Activated CD8-positive, alpha-beta memory T cell treated with anti-CD3 and anti-CD28 coated beads for 36 hours (primary cell): ENCODE results near the gene EPB41L2. TPM values are rescaled to one million over a fixed set of nuclear protein-coding genes. Genes with fewer than 3 reads are reported as not detected.

Experiments
- CTCF ChIA-PET: fragments of 350-600 bp; sonication (Branson Sonifier 250); formaldehyde crosslinking; loops from one replicate; lab custom pipeline; 2021; ENCODE audit warnings: antibody characterized with exemption; lab: Charles Lee
- POLR2A ChIA-PET: fragments of 350-600 bp; sonication (Branson Sonifier 250); formaldehyde crosslinking; loops from one replicate; lab custom pipeline; 2021; ENCODE audit warnings: antibody characterized with exemption; lab: Charles Lee
- total RNA-seq, 2 experiments: library from RNA; stranded (reverse); gene quantifications; one replicate each; pipeline ENCODE4 v1.2.3, GENCODE V29; 2021

The EPB41L2 gene
- total RNA-seq, 2 experiments from 2014 or later: 34.3 to 40.4 TPM

DNA sequence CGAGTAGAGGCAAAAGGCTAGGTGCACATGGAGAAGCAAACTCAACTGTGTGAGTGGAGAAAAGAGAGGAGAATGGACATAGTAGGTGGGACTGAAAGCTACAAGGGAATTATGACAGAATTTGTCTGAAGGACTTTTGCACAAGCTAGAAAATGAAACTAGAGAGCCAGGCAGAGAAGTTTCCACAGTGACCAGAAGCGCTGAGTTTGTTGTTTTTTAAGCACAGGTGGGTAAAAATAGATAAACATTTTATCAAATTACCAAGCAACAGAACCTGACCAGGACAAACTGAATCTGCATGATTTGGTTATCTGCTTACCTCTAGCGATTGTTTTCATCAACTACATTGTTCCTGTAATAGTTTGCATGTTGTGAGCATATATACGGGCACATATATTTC is 197.3 kb downstream of the EPB41L2 start:
- CTCF ChIA-PET: no interaction called here
- POLR2A ChIA-PET: no interaction called here

DNA sequence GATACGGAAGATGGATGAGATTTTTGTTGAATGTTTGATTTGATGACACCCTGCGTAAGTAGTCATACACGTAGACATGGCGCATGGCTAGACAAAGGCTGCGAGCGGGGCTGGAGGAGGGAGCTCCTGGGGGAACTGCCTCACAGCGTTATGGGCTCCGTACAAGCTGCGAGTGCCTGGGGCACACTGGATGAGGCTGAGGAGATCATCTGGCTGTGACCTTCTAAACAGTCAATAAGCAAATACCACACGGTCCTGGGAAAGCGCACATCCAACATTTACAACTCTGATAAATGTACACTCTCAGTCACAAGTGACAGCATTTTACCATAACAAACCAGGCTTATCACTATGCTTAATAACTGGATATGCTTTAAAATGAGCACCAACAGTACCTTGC is 198.7 kb downstream of the EPB41L2 start:
- ChIA-PET POLR2A (no interaction called here), CTCF (no interaction called here)

DNA sequence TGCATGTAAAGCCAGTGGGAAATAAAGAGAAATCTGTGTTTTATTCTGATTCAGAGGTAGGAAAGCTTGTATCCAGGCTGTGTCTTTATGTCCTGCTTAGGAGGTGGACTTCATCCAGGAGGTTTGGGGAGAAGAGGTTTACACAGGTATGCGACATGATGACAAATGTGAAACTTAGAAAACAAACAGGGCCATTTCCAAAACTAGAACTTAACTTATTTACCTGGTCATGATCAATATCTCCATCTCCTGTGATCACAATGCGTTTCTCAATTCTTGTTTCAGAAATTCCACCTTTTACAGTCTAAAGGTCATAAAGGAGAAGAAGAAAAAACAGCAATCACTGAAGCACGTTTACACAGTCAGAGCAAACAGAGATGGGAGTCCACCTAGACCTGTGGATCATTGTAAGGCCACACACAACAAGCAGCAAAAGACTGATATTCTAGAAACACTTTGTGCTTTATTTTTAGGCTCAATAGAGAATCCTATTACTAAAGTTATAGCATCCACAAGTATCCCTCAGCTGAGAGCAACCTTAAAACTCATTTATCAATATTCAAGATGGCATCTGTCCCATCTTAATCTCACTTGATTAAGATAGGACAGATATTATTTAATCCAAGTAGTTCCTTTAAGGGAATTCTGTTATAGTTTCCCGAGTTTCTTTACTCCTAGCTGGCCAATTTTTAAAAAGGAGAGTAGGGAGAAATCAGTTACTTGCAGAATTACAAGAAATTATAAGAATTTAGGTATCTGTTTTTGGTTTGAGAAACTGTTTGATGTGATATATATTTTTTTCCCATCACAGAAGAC is 199.4 kb downstream of the EPB41L2 start:
- ChIA-PET POLR2A (no interaction called here), CTCF (no interaction called here)

DNA sequence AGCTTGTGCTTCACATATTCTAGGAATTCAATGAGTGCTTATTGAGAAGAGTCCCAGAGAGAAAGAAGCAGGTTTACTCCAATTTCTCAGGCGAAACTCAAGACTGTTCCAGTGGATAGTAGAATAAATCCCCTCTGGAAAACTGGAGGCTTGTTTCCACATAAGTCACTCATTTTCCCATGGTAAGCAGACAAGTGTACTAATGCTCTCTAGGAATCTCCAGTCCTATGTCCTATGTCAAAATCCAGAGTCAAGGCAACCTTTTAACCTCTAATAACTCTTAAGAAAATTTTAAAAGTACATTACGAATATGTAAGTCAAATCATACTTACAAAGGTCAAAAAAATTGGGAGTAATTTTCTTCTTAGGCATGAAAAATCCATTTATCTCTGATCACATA is 200.7 kb downstream of the EPB41L2 start:
- ChIA-PET POLR2A (no interaction called here), CTCF (no interaction called here)

GRCh38 chr6:130859161-130859867 is 203.7 kb downstream of the EPB41L2 start:
- ChIA-PET POLR2A (no interaction called here), CTCF (no interaction called here)

- ChIA-PET POLR2A (no interaction called here), CTCF (no interaction called here)
Measured at GRCh38 chr6:130858498-130859160, 204.4 kb downstream of the EPB41L2 start.

GRCh38 chr6:130858054-130858453 is 205.0 kb downstream of the EPB41L2 start:
- ChIA-PET POLR2A (no interaction called here), CTCF (no interaction called here)

GRCh38 chr6:130853555-130854183 is 209.4 kb downstream of the EPB41L2 start:
- CTCF ChIA-PET: no interaction called here
- POLR2A ChIA-PET: no interaction called here

DNA sequence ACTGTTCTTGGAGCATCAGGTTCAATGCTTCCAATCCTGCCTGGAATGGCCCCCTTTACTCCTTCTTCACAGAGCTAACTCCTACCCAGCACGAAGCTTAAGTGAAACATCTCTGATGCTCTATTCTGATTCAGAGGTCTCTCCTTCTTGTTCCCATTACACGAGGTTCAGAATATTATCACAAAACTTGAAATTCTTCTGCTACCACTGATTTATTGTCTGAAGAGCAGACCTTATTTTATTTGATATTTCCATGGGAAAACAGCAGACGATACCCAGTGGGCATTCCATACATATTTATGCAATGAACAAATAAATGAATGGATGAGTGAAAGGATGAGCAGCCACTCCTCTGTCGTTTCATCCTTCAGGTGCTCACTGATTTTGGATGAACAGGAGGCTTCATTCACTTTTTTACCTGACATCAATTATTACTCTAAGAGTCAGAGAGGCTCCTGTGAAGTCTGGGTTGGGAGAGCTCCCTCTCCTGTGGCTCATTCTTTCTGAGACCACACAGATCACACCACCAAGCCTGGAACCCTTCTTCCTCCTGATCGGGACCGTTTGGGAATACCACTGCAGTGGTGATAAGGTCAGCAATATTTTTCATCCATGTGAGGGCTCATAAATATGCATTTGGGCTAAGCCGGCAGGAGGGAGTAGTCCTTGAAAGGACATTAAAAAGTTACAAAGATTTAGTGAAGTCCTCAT is 210.0 kb downstream of the EPB41L2 start:
- ChIA-PET POLR2A (no interaction called here), CTCF (no interaction called here)

GRCh38 chr6:130851026-130851425 is 212.0 kb downstream of the EPB41L2 start:
- ChIA-PET CTCF (no interaction called here), POLR2A (no interaction called here)

GRCh38 chr6:130849594-130849993 is 213.5 kb downstream of the EPB41L2 start:
- CTCF ChIA-PET: no interaction called here

DNA sequence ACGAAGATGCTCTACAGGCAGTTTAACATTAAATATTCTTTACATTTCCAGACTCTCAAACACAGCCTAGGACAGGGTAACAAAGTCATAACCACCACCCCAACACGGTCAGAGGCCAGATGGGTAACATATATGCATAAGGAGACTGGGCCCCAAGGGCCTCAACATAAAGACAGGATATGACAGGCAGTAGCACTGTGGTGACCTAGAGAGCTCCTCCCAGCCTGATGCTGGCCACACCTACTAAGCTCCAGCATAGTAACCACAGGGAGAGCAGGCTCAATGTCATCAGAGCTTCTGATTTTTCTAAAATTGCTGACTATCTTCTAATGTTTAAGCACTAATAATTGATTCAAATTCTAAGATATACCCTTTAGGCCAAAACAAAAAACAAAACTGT is 214.1 kb downstream of the EPB41L2 start:
- ChIA-PET POLR2A (no interaction called here), CTCF (no interaction called here)

More at GRCh38 chr6:130849594-130849993, 213.5 kb downstream of the EPB41L2 start:
- POLR2A ChIA-PET: no interaction called here

DNA sequence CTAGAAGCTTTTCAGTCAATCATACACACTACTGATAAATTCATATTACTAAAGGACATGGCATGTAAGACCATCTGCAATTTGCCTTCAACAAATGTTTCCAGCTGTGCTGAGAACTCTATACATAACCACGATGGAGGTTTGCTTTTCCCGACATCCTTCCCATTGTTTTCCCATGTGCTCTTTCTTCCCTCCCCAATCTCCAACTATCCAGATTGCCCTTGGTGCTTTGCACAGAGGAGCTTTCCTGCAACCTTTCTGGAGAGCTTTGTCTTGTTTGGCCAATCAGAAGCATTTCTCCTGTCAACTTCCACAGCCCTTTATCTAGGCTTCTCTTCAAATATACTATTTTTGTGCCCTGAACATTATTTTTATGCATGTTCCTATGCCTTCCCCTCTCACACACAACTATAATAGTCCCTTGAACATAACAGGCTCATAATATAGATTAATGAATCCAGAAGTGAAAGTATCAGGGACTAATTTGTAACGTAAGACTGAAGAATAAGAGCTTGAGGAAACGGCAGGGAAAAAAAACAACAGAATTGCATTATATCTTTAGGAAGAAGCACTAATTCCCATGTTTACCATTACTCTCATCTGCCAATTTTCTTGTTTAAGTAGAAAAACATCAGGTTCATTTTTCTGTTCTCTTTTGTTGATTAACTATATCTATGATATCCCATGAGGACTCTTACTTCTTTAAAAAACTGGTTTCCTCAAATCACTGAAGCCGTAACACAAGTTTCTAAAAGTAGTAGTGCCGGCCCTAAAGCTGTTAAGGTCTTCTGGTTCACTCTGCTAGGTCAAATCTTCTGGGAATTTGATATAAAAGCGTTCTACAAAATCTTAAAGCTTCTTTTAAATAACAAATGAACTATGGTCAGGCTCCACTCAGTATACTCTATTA is 215.8 kb downstream of the EPB41L2 start:
- ChIA-PET CTCF (no interaction called here), POLR2A (no interaction called here)

- POLR2A ChIA-PET: no interaction called here
- CTCF ChIA-PET: no interaction called here
Measured at GRCh38 chr6:130846501-130846900, 216.5 kb downstream of the EPB41L2 start.

DNA sequence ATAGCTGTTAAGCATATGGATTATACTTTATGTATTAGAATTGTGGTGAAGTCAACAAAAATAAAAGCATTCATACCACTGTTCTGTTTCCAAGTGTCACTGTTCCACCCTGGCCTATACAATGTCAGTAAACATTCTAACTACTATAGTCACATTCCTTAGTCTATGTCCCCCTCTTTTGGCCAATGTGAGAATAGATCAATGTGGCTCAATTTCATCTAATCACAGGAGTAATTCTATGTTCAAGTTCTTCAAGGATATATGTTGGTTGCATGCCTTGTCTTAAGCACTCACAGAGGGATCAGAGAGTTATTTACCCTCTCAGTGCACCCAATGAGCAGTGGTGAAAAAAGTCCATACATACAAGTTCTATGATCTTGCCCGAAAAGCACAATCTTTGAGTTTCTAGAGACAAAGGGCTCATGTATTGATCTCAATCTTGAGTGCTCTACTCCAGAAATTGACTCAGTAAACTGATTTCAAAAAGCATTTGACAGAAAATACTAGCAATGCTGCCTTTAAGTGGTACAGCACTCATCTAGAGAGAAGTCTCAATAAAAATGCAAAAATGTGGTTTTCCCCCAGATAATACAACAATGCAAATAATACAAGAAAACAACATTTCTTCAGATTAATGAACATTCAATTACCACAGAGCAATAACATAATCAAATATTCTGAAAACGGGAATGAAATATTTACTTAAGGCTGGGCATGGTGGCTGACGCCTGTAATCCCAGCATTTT is 219.3 kb downstream of the EPB41L2 start:
- ChIA-PET POLR2A (no interaction called here), CTCF (interaction anchor here (1.0 kb wide), 1 partner anchor 521 kb away, joined by 3 read pairs; no protein-coding TSS in a partner anchor)

DNA sequence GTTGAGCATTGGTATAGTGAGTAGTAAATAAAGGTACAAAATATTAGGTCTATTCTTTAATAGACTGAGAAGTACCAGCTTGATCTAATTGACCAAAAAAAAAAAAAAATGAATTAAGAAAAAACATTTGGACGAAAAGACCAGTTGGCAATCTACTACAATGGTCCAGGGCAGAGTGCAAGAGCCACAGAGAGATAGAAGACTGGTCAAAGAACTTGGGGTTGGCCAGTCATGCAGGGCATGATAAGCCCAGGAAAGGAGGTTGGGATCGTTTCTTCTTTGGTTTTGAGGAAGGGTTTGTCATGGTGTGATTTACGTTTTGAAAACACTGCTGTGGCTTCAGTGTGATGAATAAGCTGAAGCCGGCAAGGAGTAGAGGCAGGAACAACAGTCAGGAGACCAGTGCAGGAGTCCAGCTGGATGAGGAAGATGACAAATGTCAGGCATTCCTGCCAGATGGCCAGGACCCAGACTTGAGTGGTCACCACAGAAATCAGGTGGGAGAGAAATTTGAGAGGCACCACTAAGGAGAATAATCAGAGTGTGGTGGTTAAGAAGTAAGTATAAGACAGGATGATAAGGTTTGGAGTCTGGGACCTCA is 221.8 kb downstream of the EPB41L2 start:
- CTCF ChIA-PET: no interaction called here
- POLR2A ChIA-PET: no interaction called here

- POLR2A ChIA-PET: no interaction called here
- CTCF ChIA-PET: no interaction called here
Measured at GRCh38 chr6:130840050-130840449, 223.0 kb downstream of the EPB41L2 start.
